ENCODE results near the gene MAPK4. TPM values are rescaled to one million over a fixed set of nuclear protein-coding genes. Genes with fewer than 3 reads are reported as not detected.
"Not testable (repeated sequence)": the region's sequence is repeated elsewhere in the genome, so short reads cannot be mapped to it uniquely, and the experiment has no call there.

Gene MAPK4
- total RNA-seq, 1 donor from 2014 or later = 0.11 TPM

DNA sequence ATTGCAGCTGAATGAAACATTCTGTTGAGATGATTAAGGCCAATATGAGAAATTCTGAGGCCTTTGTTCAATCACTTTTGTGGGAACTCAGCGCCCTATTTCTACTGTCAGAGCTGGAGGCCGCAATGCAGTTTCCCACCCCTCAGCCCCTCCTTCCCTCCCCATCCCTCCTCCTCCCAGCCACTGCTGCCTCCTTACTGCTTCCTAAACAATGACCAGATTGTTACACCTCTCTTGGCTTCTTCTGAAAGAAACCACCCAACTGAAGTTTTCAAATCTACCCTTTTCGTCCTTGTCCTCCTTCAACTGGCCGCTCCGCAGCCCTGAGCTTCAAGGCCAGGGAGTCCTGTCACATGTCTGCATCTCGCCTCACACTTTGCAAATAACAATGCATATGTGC lies 36.7 kb upstream of the MAPK4 start:
- Histone ChIP-seq H2AFZ (ENCODE audit: low read depth, low read length) (no peak overlapping the region), H3K4me3 (ENCODE audit: insufficient read depth, low read depth, low read length) (no peak overlapping the region), H3K27ac (ENCODE audit: low read depth, low read length) (no peak overlapping the region), H3K9me3 (ENCODE audit: insufficient read depth, low read depth, low read length) (no peaks in the 10 kb centered on the region), H3K9ac (ENCODE audit: low read length) (no peak overlapping the region), H4K20me1 (ENCODE audit: insufficient read depth, low read length) (no peaks in the 10 kb centered on the region), H3K79me2 (ENCODE audit: insufficient read depth, low read length) (no peaks in the 10 kb centered on the region), H3K4me2 (ENCODE audit: low read length) (no peak overlapping the region), H3K4me1 (ENCODE audit: insufficient read depth, low read length) (no peaks in the 10 kb centered on the region), H3K36me3 (ENCODE audit: insufficient read depth, low read length) (no peaks in the 10 kb centered on the region), H3K27me3 (ENCODE audit: insufficient read depth, low read length) (no peaks in the 10 kb centered on the region)
- Mint-ChIP-seq H3K4me3 (ENCODE audit: unreplicated experiment) (no peak overlapping the region), H3K9me3 (ENCODE audit: unreplicated experiment) (no peaks in the 10 kb centered on the region), H3K36me3 (ENCODE audit: low read depth, unreplicated experiment) (no peaks in the 10 kb centered on the region), H3K27ac (ENCODE audit: unreplicated experiment) (no peak overlapping the region), H3K27me3 (ENCODE audit: low read depth, unreplicated experiment) (peaks cover 7% of the 10 kb centered on the region), H3K4me1 (ENCODE audit: low read depth, unreplicated experiment) (no peaks in the 10 kb centered on the region)
- DNase-seq (ENCODE audit: low read depth) = no peak
- no peak for FAIRE-seq
- TF ChIP-seq, protein P1, sequence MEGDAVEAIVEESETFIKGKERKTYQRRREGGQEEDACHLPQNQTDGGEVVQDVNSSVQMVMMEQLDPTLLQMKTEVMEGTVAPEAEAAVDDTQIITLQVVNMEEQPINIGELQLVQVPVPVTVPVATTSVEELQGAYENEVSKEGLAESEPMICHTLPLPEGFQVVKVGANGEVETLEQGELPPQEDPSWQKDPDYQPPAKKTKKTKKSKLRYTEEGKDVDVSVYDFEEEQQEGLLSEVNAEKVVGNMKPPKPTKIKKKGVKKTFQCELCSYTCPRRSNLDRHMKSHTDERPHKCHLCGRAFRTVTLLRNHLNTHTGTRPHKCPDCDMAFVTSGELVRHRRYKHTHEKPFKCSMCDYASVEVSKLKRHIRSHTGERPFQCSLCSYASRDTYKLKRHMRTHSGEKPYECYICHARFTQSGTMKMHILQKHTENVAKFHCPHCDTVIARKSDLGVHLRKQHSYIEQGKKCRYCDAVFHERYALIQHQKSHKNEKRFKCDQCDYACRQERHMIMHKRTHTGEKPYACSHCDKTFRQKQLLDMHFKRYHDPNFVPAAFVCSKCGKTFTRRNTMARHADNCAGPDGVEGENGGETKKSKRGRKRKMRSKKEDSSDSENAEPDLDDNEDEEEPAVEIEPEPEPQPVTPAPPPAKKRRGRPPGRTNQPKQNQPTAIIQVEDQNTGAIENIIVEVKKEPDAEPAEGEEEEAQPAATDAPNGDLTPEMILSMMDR (IDR thresholded peaks at IDR 0.05; ENCODE audit: insufficient read depth, low read depth, low read length) = no peak
- TF ChIP-seq EZH2 (IDR thresholded peaks at IDR 0.05; ENCODE audit: insufficient read depth, low read length) = no peak

DNA sequence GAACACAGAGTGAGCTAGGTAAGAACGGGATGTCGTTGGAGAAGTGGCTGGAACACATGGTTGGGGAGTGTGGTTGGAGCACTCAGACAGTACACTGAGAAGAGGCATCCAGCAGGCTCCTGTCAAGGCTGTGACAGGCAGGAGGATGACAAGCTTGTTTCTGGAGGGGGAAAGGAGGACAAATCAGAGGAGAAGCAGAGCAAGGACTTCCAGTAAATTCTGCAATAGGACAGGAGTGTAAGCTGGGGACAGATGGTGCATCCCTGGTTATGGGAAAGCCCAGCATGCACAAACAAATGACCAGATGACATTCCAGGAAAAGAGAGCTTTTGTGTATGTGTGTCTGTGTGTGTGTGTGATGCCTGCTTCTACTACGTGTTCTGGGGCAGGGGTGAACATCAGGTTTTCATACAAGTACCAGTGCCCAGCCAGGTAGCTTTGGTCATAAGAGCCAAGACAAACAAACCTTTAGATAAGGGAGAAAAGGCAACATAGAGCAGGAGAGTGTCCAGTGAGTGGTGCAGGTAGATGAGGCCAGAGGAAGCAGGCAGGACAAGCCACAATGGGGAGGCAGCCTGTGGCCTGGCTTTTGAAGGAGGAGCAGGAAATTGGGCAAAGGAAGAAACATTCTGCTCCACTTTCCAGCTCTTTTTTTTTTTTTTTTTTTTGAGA lies 32.1 kb upstream of the MAPK4 start:
- H3K36me3 Mint-ChIP-seq (ENCODE audit: low read depth, unreplicated experiment) = peaks cover 1% of the 10 kb centered on the region
- Histone ChIP-seq H3K79me2 (ENCODE audit: insufficient read depth, low read length) (no peaks in the 10 kb centered on the region), H3K9me3 (ENCODE audit: insufficient read depth, low read depth, low read length) (no peaks in the 10 kb centered on the region), H4K20me1 (ENCODE audit: insufficient read depth, low read length) (no peaks in the 10 kb centered on the region), H3K36me3 (ENCODE audit: insufficient read depth, low read length) (no peaks in the 10 kb centered on the region), H3K4me2 (ENCODE audit: low read length) (no peak overlapping the region), H3K27ac (ENCODE audit: low read depth, low read length) (no peak overlapping the region), H3K4me3 (ENCODE audit: insufficient read depth, low read depth, low read length) (no peak overlapping the region), H3K27me3 (ENCODE audit: insufficient read depth, low read length) (peaks cover 3% of the 10 kb centered on the region), H2AFZ (ENCODE audit: low read depth, low read length) (no peak overlapping the region), H3K4me1 (ENCODE audit: insufficient read depth, low read length) (no peaks in the 10 kb centered on the region), H3K9ac (ENCODE audit: low read length) (no peak overlapping the region)
- H3K9me3 Mint-ChIP-seq (ENCODE audit: unreplicated experiment) = peaks cover 3% of the 10 kb centered on the region
- no peaks in the 10 kb centered on the region for H3K4me1 Mint-ChIP-seq (ENCODE audit: low read depth, unreplicated experiment)
- no peak for TF ChIP-seq EZH2 (IDR thresholded peaks at IDR 0.05; ENCODE audit: insufficient read depth, low read length)
- TF ChIP-seq, protein P1 (IDR thresholded peaks at IDR 0.05; ENCODE audit: insufficient read depth, low read depth, low read length) = no peak
- peaks cover 26% of the 10 kb centered on the region for H3K27me3 Mint-ChIP-seq (ENCODE audit: low read depth, unreplicated experiment)
- no peak overlapping the region for H3K4me3 Mint-ChIP-seq (ENCODE audit: unreplicated experiment)
- FAIRE-seq = no peak
- no peak for DNase-seq (ENCODE audit: low read depth)
- H3K27ac Mint-ChIP-seq (ENCODE audit: unreplicated experiment) = no peak overlapping the region

DNA sequence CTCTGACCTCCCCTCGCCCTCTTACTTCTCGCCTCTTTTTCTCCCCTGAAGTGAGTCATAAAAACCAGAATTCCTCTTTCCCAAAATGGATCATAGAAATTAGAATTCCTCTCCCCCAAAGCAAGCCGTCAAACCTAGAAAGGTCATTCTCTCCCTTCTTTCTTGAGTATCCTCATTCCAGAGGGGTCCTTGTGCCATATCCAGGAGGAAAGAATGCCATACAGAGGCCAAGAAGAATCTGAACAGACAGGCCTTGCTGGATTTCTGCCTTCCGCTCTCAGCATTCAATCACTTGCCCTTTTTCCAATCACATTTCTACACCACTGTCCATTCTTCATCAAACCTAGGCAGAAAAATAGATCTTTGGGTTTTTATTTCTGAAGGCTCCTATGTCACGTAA lies 31.1 kb upstream of the MAPK4 start:
- no peak overlapping the region for H3K4me3 Mint-ChIP-seq (ENCODE audit: unreplicated experiment)
- no peak overlapping the region for H3K27ac Mint-ChIP-seq (ENCODE audit: unreplicated experiment)
- Histone ChIP-seq H3K27me3 (ENCODE audit: insufficient read depth, low read length) (peaks cover 3% of the 10 kb centered on the region), H2AFZ (ENCODE audit: low read depth, low read length) (no peak overlapping the region), H3K9ac (ENCODE audit: low read length) (no peak overlapping the region), H4K20me1 (ENCODE audit: insufficient read depth, low read length) (no peaks in the 10 kb centered on the region), H3K4me1 (ENCODE audit: insufficient read depth, low read length) (no peaks in the 10 kb centered on the region), H3K79me2 (ENCODE audit: insufficient read depth, low read length) (no peaks in the 10 kb centered on the region), H3K4me2 (ENCODE audit: low read length) (no peak overlapping the region), H3K9me3 (ENCODE audit: insufficient read depth, low read depth, low read length) (no peaks in the 10 kb centered on the region), H3K4me3 (ENCODE audit: insufficient read depth, low read depth, low read length) (no peak overlapping the region), H3K36me3 (ENCODE audit: insufficient read depth, low read length) (no peaks in the 10 kb centered on the region), H3K27ac (ENCODE audit: low read depth, low read length) (no peak overlapping the region)
- H3K9me3 Mint-ChIP-seq (ENCODE audit: unreplicated experiment) = peaks cover 9% of the 10 kb centered on the region
- H3K27me3 Mint-ChIP-seq (ENCODE audit: low read depth, unreplicated experiment) = peaks cover 27% of the 10 kb centered on the region
- FAIRE-seq (no peak), DNase-seq (ENCODE audit: low read depth) (no peak)
- TF ChIP-seq EZH2 (IDR thresholded peaks at IDR 0.05; ENCODE audit: insufficient read depth, low read length) = no peak
- TF ChIP-seq, protein P1 (IDR thresholded peaks at IDR 0.05; ENCODE audit: insufficient read depth, low read depth, low read length) = no peak
- peaks cover 1% of the 10 kb centered on the region for H3K36me3 Mint-ChIP-seq (ENCODE audit: low read depth, unreplicated experiment)
- H3K4me1 Mint-ChIP-seq (ENCODE audit: low read depth, unreplicated experiment) = no peaks in the 10 kb centered on the region

DNA sequence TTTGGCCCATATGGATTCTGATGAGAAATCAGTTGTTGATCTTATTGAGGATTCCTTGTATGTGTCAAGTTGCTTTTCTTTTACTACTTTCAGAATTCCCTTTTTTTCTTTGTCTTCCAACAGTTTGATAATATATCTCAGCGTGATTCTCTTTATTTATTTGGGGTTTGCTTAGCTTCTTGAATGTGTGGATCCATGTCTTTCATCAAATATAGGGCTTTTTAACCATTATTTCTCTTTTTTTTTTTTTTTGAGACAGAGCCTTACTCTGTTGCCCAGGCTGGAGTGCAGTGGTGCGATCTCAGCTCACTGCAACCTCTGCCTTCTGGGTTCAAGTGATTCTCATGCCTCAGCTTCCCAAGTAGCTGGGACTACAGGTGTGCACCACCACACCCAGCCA lies 26.1 kb upstream of the MAPK4 start:
- not testable (repeated sequence) for DNase-seq (ENCODE audit: low read depth); H3K27ac ChIP-seq (ENCODE audit: low read depth, low read length); H3K4me3 ChIP-seq (ENCODE audit: insufficient read depth, low read depth, low read length); H3K27ac Mint-ChIP-seq (ENCODE audit: unreplicated experiment); H3K36me3 Mint-ChIP-seq (ENCODE audit: low read depth, unreplicated experiment); H3K79me2 ChIP-seq (ENCODE audit: insufficient read depth, low read length); H2AFZ ChIP-seq (ENCODE audit: low read depth, low read length); H4K20me1 ChIP-seq (ENCODE audit: insufficient read depth, low read length); FAIRE-seq; H3K36me3 ChIP-seq (ENCODE audit: insufficient read depth, low read length); H3K4me1 ChIP-seq (ENCODE audit: insufficient read depth, low read length); H3K9ac ChIP-seq (ENCODE audit: low read length); H3K9me3 ChIP-seq (ENCODE audit: insufficient read depth, low read depth, low read length); H3K4me3 Mint-ChIP-seq (ENCODE audit: unreplicated experiment); H3K27me3 ChIP-seq (ENCODE audit: insufficient read depth, low read length); H3K4me2 ChIP-seq (ENCODE audit: low read length); H3K4me1 Mint-ChIP-seq (ENCODE audit: low read depth, unreplicated experiment)
- Mint-ChIP-seq H3K27me3 (ENCODE audit: low read depth, unreplicated experiment) (peaks cover 17% of the 10 kb centered on the region), H3K9me3 (ENCODE audit: unreplicated experiment) (peaks cover 11% of the 10 kb centered on the region)
